RWPE2 (cell line): ENCODE measurements around the gene FOSB.
A peak's percentile ranks its signal among the peaks of the same experiment; 100 is the strongest.

Source experiments
- ATAC-seq: fragments of 200-7000 bp; cut with Tn5 transposase; 3 replicates; pipeline ENCODE4 v1.9.1; 2021; ENCODE audit warnings: low read depth
- DNase-seq: peaks from one replicate; pipeline ENCODE4 v3.0.0-alpha.2; 2020; ENCODE audit warnings: low spot score
- H3K27ac ChIP-seq: fragments of 450-650 bp; 2 replicates; pipeline ENCODE4 v1.5.1; 2017; ENCODE audit warnings: mild to moderate bottlenecking; ENCODE audit not compliant: poor library complexity, severe bottlenecking
- H3K27me3 ChIP-seq: fragments of 250-450 bp; sonication (Bioruptor Pico); 2 replicates; pipeline ENCODE4 v1.5.1; 2021; ENCODE audit warnings: mild to moderate bottlenecking, moderate library complexity; ENCODE audit not compliant: insufficient read depth, poor library complexity, severe bottlenecking
- H3K36me3 ChIP-seq: fragments of 250-450 bp; sonication (Bioruptor Pico); 2 replicates; pipeline ENCODE4 v1.5.1; 2020; ENCODE audit warnings: low read depth, mild to moderate bottlenecking, moderate library complexity
- H3K4me1 ChIP-seq: fragments of 250-450 bp; sonication (Bioruptor Pico); 2 replicates; pipeline ENCODE4 v1.5.1; 2021; ENCODE audit warnings: mild to moderate bottlenecking, moderate library complexity; ENCODE audit not compliant: insufficient read depth, poor library complexity, severe bottlenecking
- H3K4me3 ChIP-seq: fragments of 250-450 bp; sonication (Bioruptor Pico); 2 replicates; pipeline ENCODE4 v1.5.1; 2021; ENCODE audit warnings: mild to moderate bottlenecking, moderate library complexity; ENCODE audit not compliant: severe bottlenecking
- H3K9me3 ChIP-seq: fragments of 250-450 bp; sonication (Bioruptor Pico); 2 replicates; pipeline ENCODE4 v1.5.1; 2021; ENCODE audit warnings: mild to moderate bottlenecking, moderate library complexity; ENCODE audit not compliant: severe bottlenecking
- CTCF ChIP-seq: fragments of 450-650 bp; IDR thresholded peaks from one replicate; pipeline ENCODE4 v1.5.1; 2017; ENCODE audit warnings: mild to moderate bottlenecking, moderate library complexity; ENCODE audit not compliant: poor library complexity, severe bottlenecking

Gene FOSB

GRCh38 chr19:45467456-45468158 lies at the start of gene FOSB:
Gene FOSB, plus strand, starts transcription at chr19:45467996. Its CDS starts 591 bp downstream, at chr19:45468587.
- Histone ChIP-seq H3K4me3 (peak within 1 kb of the TSS; percentile 57), H3K4me1 (peaks cover 4% of the 10 kb centered on the region), H3K27me3 (no peaks in the 10 kb centered on the region), H3K36me3 (no peaks in the 10 kb centered on the region), H3K27ac (peak within 1 kb of the TSS; percentile 55), H3K9me3 (no peaks in the 10 kb centered on the region)
- ATAC-seq (no peak), DNase-seq (peak; percentile 92)
- no peak for TF ChIP-seq CTCF

GRCh38 chr19:45418802-45419201 lies 49.0 kb upstream of the FOSB start:
- no peak for TF ChIP-seq CTCF
- DNase-seq (no peak), ATAC-seq (no peak)
- no peaks in the 10 kb centered on the region for H3K9me3 ChIP-seq
- H3K4me3 ChIP-seq = no peak overlapping the region
- H3K36me3 ChIP-seq = peaks cover 71% of the 10 kb centered on the region
- peaks cover 5% of the 10 kb centered on the region for H3K4me1 ChIP-seq
- H3K27me3 ChIP-seq = no peaks in the 10 kb centered on the region
- H3K27ac ChIP-seq = no peak overlapping the region

- H3K4me3 ChIP-seq = no peak overlapping the region
- DNase-seq (no peak), ATAC-seq (no peak)
Observed at GRCh38 chr19:45419396-45419795, 48.4 kb upstream of the FOSB start.

GRCh38 chr19:45419895-45420294 lies 47.9 kb upstream of the FOSB start:
- Histone ChIP-seq H3K4me1 (peaks cover 5% of the 10 kb centered on the region), H3K4me3 (no peak overlapping the region), H3K27me3 (no peaks in the 10 kb centered on the region), H3K27ac (peak overlapping the region; percentile 100), H3K9me3 (no peaks in the 10 kb centered on the region), H3K36me3 (peaks cover 60% of the 10 kb centered on the region)
- DNase-seq (no peak), ATAC-seq (no peak)
- TF ChIP-seq CTCF = no peak

More at GRCh38 chr19:45419396-45419795, 48.4 kb upstream of the FOSB start:
- H3K36me3 ChIP-seq = peaks cover 65% of the 10 kb centered on the region
- no peaks in the 10 kb centered on the region for H3K27me3 ChIP-seq
- no peaks in the 10 kb centered on the region for H3K9me3 ChIP-seq
- peak overlapping the region; percentile 100 for H3K27ac ChIP-seq
- H3K4me1 ChIP-seq = peaks cover 5% of the 10 kb centered on the region
- TF ChIP-seq CTCF = no peak

- Histone ChIP-seq H3K27me3 (no peaks in the 10 kb centered on the region), H3K36me3 (peaks cover 57% of the 10 kb centered on the region), H3K9me3 (no peaks in the 10 kb centered on the region), H3K4me1 (peaks cover 10% of the 10 kb centered on the region), H3K4me3 (no peak overlapping the region), H3K27ac (peak overlapping the region; percentile 100)
- no peak for ATAC-seq
- no peak for DNase-seq
- no peak for TF ChIP-seq CTCF
Observed at GRCh38 chr19:45420356-45420755, 47.4 kb upstream of the FOSB start.
